Measurements from ENCODE around the gene HOXC9. TPM values are rescaled to one million over a fixed set of nuclear protein-coding genes. Genes with fewer than 3 reads are reported as not detected.
A peak's percentile ranks its signal among the peaks of the same experiment; 100 is the strongest.

The HOXC9 gene
- total and polyA plus RNA-seq, 10 donors, result 0.05 TPM; not detected in 9

DNA sequence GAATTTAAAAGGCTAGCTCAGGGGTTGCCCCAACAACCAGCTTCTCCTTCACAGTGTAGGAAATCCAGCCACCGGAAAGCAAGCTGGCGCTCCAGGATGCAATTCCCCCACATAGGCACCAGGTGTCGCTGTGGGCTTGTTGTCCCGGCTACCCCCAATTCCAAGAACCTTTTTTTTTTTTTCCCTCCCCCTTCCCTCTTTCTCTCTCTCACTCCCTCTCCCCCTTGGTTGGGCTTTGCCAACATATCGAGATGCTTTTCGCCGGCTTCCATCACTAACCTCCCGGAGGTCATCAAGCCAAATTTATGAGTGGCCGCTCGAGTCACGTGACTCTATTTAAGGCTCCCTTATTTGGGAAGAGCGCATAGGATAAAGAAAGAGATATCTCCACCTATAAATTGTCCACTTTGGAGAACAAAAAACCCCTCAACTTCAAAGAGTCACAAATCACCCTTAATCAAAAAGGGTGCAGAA lies 32.7 kb downstream of the HOXC9 start, which contains the start of gene HOXC5:
HOXC5 (plus strand) TSS at position 424 of the 474 bp plus-strand sequence. CDS start 73 bp downstream, outside the sequence.
- intact Hi-C loops (cut with DNase I; ENCODE audit: low total_unique reads), result loop anchor here (5.0 kb wide), 1 partner anchor 160 kb away; no protein-coding TSS in a partner anchor
- H3K4me1 ChIP-seq, result peaks cover 5 to 62% (median 33%) of the 10 kb centered on the region in 6 donors
- WGBS, 5 donors, result 5 to 7% (median 5%) methylated on average over 12 of the region's 12 CpGs
- peak within 1 kb of the TSS in 7 of 8 donors; percentile 10 to 59 (median 26) for H3K4me3 ChIP-seq
- peaks cover 17 to 100% (median 96%) of the 10 kb centered on the region in 7 donors for H3K27me3 ChIP-seq (replicated peaks in 1 of 7)
- peak; percentile 84 for DNase-seq
- H3K36me3 ChIP-seq, result no peaks in the 10 kb centered on the region
- no peak for TF ChIP-seq POLR2A (IDR thresholded peaks at IDR 0.05)
- TF ChIP-seq, protein P1, sequence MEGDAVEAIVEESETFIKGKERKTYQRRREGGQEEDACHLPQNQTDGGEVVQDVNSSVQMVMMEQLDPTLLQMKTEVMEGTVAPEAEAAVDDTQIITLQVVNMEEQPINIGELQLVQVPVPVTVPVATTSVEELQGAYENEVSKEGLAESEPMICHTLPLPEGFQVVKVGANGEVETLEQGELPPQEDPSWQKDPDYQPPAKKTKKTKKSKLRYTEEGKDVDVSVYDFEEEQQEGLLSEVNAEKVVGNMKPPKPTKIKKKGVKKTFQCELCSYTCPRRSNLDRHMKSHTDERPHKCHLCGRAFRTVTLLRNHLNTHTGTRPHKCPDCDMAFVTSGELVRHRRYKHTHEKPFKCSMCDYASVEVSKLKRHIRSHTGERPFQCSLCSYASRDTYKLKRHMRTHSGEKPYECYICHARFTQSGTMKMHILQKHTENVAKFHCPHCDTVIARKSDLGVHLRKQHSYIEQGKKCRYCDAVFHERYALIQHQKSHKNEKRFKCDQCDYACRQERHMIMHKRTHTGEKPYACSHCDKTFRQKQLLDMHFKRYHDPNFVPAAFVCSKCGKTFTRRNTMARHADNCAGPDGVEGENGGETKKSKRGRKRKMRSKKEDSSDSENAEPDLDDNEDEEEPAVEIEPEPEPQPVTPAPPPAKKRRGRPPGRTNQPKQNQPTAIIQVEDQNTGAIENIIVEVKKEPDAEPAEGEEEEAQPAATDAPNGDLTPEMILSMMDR (IDR thresholded peaks at IDR 0.05 in 8 of 11, conservative IDR thresholded peaks at IDR 0.05 in 3 of 11), result peak; percentile 86 to 95 (median 94)
- no peak within 1 kb of the TSS for H3K27ac ChIP-seq
- peaks cover 0 to 11% (median 5%) of the 10 kb centered on the region in 8 donors for H3K9me3 ChIP-seq

- Histone ChIP-seq H3K36me3 (no peaks in the 10 kb centered on the region), H3K9me3 (peaks cover 0 to 11% (median 5%) of the 10 kb centered on the region in 8 donors), H3K27me3 (replicated peaks in 1 of 7) (peaks cover 11 to 100% (median 96%) of the 10 kb centered on the region in 7 donors), H3K27ac (no peak overlapping the region), H3K4me1 (peaks cover 5 to 58% (median 31%) of the 10 kb centered on the region in 6 donors), H3K4me3 (peak overlapping the region in 7 of 8 donors; percentile 10 to 59 (median 26))
- 4 to 5% (median 5%) methylated on average over 41 to 61 of the region's 61 CpGs for WGBS, 5 donors
- intact Hi-C loops (cut with DNase I; ENCODE audit: low total_unique reads), result loop anchor here (5.0 kb wide), 1 partner anchor 159 kb away; no protein-coding TSS in a partner anchor
- DNase-seq, result no peak
- no peak for TF ChIP-seq POLR2A (IDR thresholded peaks at IDR 0.05)
- TF ChIP-seq, protein P1 (IDR thresholded peaks at IDR 0.05 in 8 of 11, conservative IDR thresholded peaks at IDR 0.05 in 3 of 11), result no peak
Observed at GRCh38 chr12:54033106-54033979, 33.4 kb downstream of the HOXC9 start.

GRCh38 chr12:54033980-54034784 lies 34.2 kb downstream of the HOXC9 start:
- Histone ChIP-seq H3K4me3 (peak overlapping the region in 7 of 8 donors; percentile 10 to 59 (median 26)), H3K36me3 (no peaks in the 10 kb centered on the region), H3K4me1 (peaks cover 5 to 50% (median 30%) of the 10 kb centered on the region in 6 donors), H3K27me3 (replicated peaks in 1 of 7) (peaks cover 6 to 100% (median 95%) of the 10 kb centered on the region in 7 donors), H3K27ac (no peak overlapping the region), H3K9me3 (peaks cover 0 to 11% (median 5%) of the 10 kb centered on the region in 8 donors)
- intact Hi-C loops (cut with DNase I; ENCODE audit: low total_unique reads), result loop anchor here (5.0 kb wide), 1 partner anchor 158 kb away; no protein-coding TSS in a partner anchor
- DNase-seq, result no peak
- 6 to 11% (median 7%) methylated on average over 35 to 57 of the region's 57 CpGs for WGBS, 5 donors
- TF ChIP-seq POLR2AphosphoS5 (IDR thresholded peaks at IDR 0.05), result no peak
- TF ChIP-seq, protein P1 (IDR thresholded peaks at IDR 0.05 in 8 of 11, conservative IDR thresholded peaks at IDR 0.05 in 3 of 11), result no peak
- no peak for TF ChIP-seq POLR2A (IDR thresholded peaks at IDR 0.05)
